ENCODE data around the gene GLRB. TPM values are rescaled to one million over a fixed set of nuclear protein-coding genes. Genes with fewer than 3 reads are reported as not detected.

The GLRB gene
- total RNA-seq, 1 donor from 2014 or later, result 6.1 TPM

- H3K4me3 ChIP-seq, result no peak overlapping the region
- Mint-ChIP-seq H3K9me3 (no peaks in the 10 kb centered on the region), H3K27ac (no peak overlapping the region), H3K4me3 (no peak overlapping the region), H3K27me3 (ENCODE audit: insufficient read depth, low read depth) (no peaks in the 10 kb centered on the region), H3K4me1 (no peaks in the 10 kb centered on the region), H3K36me3 (no peaks in the 10 kb centered on the region)
- no peak for DNase-seq (ENCODE audit: low spot score)
- H3K27me3 ChIP-seq, result no peaks in the 10 kb centered on the region
- H3K9me3 ChIP-seq (ENCODE audit: low read depth), result no peaks in the 10 kb centered on the region
- no peaks in the 10 kb centered on the region for H3F3A ChIP-seq (ENCODE audit: low read depth)
- H3K9ac ChIP-seq, result no peak overlapping the region
- no peaks in the 10 kb centered on the region for H3K4me1 ChIP-seq
- H2AFZ ChIP-seq (replicated peaks), result no peak overlapping the region
- TF ChIP-seq, protein P1, sequence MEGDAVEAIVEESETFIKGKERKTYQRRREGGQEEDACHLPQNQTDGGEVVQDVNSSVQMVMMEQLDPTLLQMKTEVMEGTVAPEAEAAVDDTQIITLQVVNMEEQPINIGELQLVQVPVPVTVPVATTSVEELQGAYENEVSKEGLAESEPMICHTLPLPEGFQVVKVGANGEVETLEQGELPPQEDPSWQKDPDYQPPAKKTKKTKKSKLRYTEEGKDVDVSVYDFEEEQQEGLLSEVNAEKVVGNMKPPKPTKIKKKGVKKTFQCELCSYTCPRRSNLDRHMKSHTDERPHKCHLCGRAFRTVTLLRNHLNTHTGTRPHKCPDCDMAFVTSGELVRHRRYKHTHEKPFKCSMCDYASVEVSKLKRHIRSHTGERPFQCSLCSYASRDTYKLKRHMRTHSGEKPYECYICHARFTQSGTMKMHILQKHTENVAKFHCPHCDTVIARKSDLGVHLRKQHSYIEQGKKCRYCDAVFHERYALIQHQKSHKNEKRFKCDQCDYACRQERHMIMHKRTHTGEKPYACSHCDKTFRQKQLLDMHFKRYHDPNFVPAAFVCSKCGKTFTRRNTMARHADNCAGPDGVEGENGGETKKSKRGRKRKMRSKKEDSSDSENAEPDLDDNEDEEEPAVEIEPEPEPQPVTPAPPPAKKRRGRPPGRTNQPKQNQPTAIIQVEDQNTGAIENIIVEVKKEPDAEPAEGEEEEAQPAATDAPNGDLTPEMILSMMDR (IDR thresholded peaks at IDR 0.05), result peak; percentile 31
- no peak for TF ChIP-seq EZH2 (IDR thresholded peaks at IDR 0.05)
- no peak overlapping the region for H3K4me2 ChIP-seq
- no peak overlapping the region for H3K27ac ChIP-seq
- H3K36me3 ChIP-seq, result no peaks in the 10 kb centered on the region
- H3K79me2 ChIP-seq (ENCODE audit: low read depth), result no peaks in the 10 kb centered on the region
- H4K20me1 ChIP-seq (ENCODE audit: low read depth), result no peaks in the 10 kb centered on the region
These were observed 52.4 kb downstream of the GLRB start for GRCh38 chr4:157128395-157128794.

DNA sequence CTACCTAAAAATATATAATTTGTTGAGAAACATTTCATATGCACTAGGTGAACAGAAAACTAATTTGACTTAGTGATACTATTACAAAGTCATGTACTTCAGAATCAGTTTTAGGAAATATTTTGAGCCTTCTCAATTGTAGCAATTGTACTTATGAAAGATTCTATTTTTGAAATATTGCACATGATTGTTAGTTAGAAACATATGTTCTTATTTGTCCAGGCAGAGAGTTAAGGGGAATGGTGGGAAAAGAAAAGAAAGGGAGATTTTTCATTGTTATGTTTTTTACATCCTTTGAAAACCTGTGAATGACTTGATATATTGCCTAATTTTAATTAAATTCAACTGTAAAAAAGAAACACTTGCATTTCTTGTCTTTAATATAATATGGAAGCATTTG lies 66.0 kb downstream of the GLRB start:
- Histone ChIP-seq H2AFZ (replicated peaks) (no peak overlapping the region), H3K27me3 (no peaks in the 10 kb centered on the region), H4K20me1 (ENCODE audit: low read depth) (no peaks in the 10 kb centered on the region), H3K9me3 (ENCODE audit: low read depth) (no peaks in the 10 kb centered on the region), H3K79me2 (ENCODE audit: low read depth) (no peaks in the 10 kb centered on the region), H3K4me3 (no peak overlapping the region), H3K36me3 (no peaks in the 10 kb centered on the region), H3K4me1 (no peaks in the 10 kb centered on the region), H3K4me2 (no peak overlapping the region), H3K27ac (no peak overlapping the region), H3F3A (ENCODE audit: low read depth) (no peaks in the 10 kb centered on the region), H3K9ac (no peak overlapping the region)
- no peak for DNase-seq (ENCODE audit: low spot score)
- TF ChIP-seq EZH2 (IDR thresholded peaks at IDR 0.05), result no peak
- no peak for TF ChIP-seq EZH2phosphoT487 (IDR thresholded peaks at IDR 0.05)
- TF ChIP-seq, protein P1 (IDR thresholded peaks at IDR 0.05), result no peak
- no peak overlapping the region for H3K27ac Mint-ChIP-seq
- no peaks in the 10 kb centered on the region for H3K4me1 Mint-ChIP-seq
- no peaks in the 10 kb centered on the region for H3K9me3 Mint-ChIP-seq
- no peaks in the 10 kb centered on the region for H3K27me3 Mint-ChIP-seq (ENCODE audit: insufficient read depth, low read depth)
- no peaks in the 10 kb centered on the region for H3K36me3 Mint-ChIP-seq
- no peak overlapping the region for H3K4me3 Mint-ChIP-seq

- Mint-ChIP-seq H3K27me3 (ENCODE audit: insufficient read depth, low read depth) (no peaks in the 10 kb centered on the region), H3K36me3 (no peaks in the 10 kb centered on the region), H3K27ac (no peak overlapping the region), H3K9me3 (no peaks in the 10 kb centered on the region), H3K4me1 (no peaks in the 10 kb centered on the region), H3K4me3 (no peak overlapping the region)
- Histone ChIP-seq H3K4me3 (no peak overlapping the region), H3K79me2 (ENCODE audit: low read depth) (no peaks in the 10 kb centered on the region), H4K20me1 (ENCODE audit: low read depth) (no peaks in the 10 kb centered on the region), H3F3A (ENCODE audit: low read depth) (no peaks in the 10 kb centered on the region), H3K4me2 (no peak overlapping the region), H3K36me3 (no peaks in the 10 kb centered on the region), H2AFZ (replicated peaks) (no peak overlapping the region), H3K27me3 (no peaks in the 10 kb centered on the region), H3K4me1 (no peaks in the 10 kb centered on the region), H3K27ac (no peak overlapping the region), H3K9me3 (ENCODE audit: low read depth) (no peaks in the 10 kb centered on the region), H3K9ac (no peak overlapping the region)
- TF ChIP-seq, protein P1 (IDR thresholded peaks at IDR 0.05), result no peak
- no peak for TF ChIP-seq EZH2phosphoT487 (IDR thresholded peaks at IDR 0.05)
- no peak for TF ChIP-seq EZH2 (IDR thresholded peaks at IDR 0.05)
- DNase-seq (ENCODE audit: low spot score), result no peak
These were observed 67.4 kb downstream of the GLRB start for GRCh38 chr4:157143369-157143768.

GRCh38 chr4:157151711-157152110 lies 75.8 kb downstream of the GLRB start:
- Histone ChIP-seq H3F3A (ENCODE audit: low read depth) (no peaks in the 10 kb centered on the region), H4K20me1 (ENCODE audit: low read depth) (no peaks in the 10 kb centered on the region), H3K9ac (no peak overlapping the region), H3K27me3 (no peaks in the 10 kb centered on the region), H3K9me3 (ENCODE audit: low read depth) (no peaks in the 10 kb centered on the region), H2AFZ (replicated peaks) (no peak overlapping the region), H3K4me3 (no peak overlapping the region), H3K27ac (no peak overlapping the region), H3K4me2 (no peak overlapping the region), H3K79me2 (ENCODE audit: low read depth) (no peaks in the 10 kb centered on the region), H3K4me1 (no peaks in the 10 kb centered on the region), H3K36me3 (no peaks in the 10 kb centered on the region)
- no peaks in the 10 kb centered on the region for H3K9me3 Mint-ChIP-seq
- H3K27ac Mint-ChIP-seq, result no peak overlapping the region
- no peaks in the 10 kb centered on the region for H3K4me1 Mint-ChIP-seq
- no peaks in the 10 kb centered on the region for H3K36me3 Mint-ChIP-seq
- no peak overlapping the region for H3K4me3 Mint-ChIP-seq
- TF ChIP-seq, protein P1 (IDR thresholded peaks at IDR 0.05), result no peak
- no peak for TF ChIP-seq EZH2 (IDR thresholded peaks at IDR 0.05)
- TF ChIP-seq EZH2phosphoT487 (IDR thresholded peaks at IDR 0.05), result no peak
- H3K27me3 Mint-ChIP-seq (ENCODE audit: insufficient read depth, low read depth), result no peaks in the 10 kb centered on the region
- DNase-seq (ENCODE audit: low spot score), result no peak
